ENCODE measurements around the gene MED20. TPM values are rescaled to one million over a fixed set of nuclear protein-coding genes. Genes with fewer than 3 reads are reported as not detected.
A peak's percentile ranks its signal among the peaks of the same experiment; 100 is the strongest.

Gene MED20, protein sequence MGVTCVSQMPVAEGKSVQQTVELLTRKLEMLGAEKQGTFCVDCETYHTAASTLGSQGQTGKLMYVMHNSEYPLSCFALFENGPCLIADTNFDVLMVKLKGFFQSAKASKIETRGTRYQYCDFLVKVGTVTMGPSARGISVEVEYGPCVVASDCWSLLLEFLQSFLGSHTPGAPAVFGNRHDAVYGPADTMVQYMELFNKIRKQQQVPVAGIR
- 18.1 TPM for total RNA-seq
- long read RNA-seq, transcript MED20-201 (4 exons, 2,438 nt), result major isoform, 24 of 24 reads
- long read RNA-seq, partial matches to known transcripts, result 0 of 24 reads
- long read RNA-seq, other reads (novel, unspliced or antisense), result 0 of 24 reads

DNA sequence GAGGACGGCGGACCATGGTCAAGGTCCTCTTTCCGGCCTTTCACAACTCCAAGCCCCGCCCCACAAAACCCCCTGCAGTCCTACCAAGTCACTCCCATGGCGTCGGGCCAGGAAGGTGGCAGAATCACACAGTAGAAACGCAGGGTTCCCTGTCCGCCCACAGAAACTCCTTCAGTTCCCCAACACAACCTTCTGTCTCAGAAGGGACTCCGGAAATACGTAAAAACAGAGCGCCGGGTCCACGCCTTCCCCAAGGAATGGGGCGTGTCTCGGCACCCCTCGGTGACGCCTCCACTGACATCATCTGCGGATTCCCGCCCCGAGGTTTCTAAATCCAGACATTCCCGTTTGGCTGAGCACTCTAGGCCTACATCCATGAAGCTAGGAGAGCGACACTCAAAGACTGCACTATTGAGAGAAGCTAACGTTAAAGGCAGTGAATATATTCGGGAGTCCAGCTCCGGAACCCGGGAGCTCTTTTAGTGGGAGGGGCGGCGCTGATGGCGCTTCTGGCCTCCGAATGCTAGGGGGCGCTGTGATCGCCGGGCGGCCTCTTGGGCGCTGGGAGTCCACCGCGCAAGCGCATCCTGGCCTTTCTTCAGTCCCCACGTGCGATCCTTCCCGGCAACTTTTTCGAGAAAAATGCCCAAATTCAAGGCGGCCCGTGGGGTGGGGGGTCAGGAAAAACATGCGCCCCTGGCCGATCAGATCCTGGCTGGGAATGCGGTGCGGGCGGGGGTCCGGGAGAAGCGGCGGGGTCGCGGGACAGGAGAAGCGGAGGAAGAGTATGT is at the start of gene MED20, which contains the start of gene BYSL:
Gene MED20, minus strand, starts transcription at position 219 of the 791 bp plus-strand sequence. Its CDS starts 121 bp downstream, at position 98.
Gene BYSL, plus strand, starts transcription at position 579 of the 791 bp plus-strand sequence. Its CDS starts 64 bp downstream, at position 643.
- Histone ChIP-seq H3K36me3 (peaks cover 19% of the 10 kb centered on the region), H3K4me1 (peaks cover 66% of the 10 kb centered on the region), H3K27ac (replicated peaks) (peak within 1 kb of the TSS; percentile 100), H3K4me3 (peak within 1 kb of the TSS; percentile 92), H3K9me3 (replicated peaks) (no peaks in the 10 kb centered on the region), H3K27me3 (ENCODE audit: low read depth) (no peaks in the 10 kb centered on the region)
- peak; percentile 90 for DNase-seq
- TF ChIP-seq, protein P1, sequence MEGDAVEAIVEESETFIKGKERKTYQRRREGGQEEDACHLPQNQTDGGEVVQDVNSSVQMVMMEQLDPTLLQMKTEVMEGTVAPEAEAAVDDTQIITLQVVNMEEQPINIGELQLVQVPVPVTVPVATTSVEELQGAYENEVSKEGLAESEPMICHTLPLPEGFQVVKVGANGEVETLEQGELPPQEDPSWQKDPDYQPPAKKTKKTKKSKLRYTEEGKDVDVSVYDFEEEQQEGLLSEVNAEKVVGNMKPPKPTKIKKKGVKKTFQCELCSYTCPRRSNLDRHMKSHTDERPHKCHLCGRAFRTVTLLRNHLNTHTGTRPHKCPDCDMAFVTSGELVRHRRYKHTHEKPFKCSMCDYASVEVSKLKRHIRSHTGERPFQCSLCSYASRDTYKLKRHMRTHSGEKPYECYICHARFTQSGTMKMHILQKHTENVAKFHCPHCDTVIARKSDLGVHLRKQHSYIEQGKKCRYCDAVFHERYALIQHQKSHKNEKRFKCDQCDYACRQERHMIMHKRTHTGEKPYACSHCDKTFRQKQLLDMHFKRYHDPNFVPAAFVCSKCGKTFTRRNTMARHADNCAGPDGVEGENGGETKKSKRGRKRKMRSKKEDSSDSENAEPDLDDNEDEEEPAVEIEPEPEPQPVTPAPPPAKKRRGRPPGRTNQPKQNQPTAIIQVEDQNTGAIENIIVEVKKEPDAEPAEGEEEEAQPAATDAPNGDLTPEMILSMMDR (IDR thresholded peaks at IDR 0.05; ENCODE audit: borderline replicate concordance), result peak; percentile 99
- intact Hi-C loops (cut with micrococcal nuclease), result loop anchor here (10.0 kb wide), 1 partner anchor 126 kb away; no protein-coding TSS in a partner anchor

DNA sequence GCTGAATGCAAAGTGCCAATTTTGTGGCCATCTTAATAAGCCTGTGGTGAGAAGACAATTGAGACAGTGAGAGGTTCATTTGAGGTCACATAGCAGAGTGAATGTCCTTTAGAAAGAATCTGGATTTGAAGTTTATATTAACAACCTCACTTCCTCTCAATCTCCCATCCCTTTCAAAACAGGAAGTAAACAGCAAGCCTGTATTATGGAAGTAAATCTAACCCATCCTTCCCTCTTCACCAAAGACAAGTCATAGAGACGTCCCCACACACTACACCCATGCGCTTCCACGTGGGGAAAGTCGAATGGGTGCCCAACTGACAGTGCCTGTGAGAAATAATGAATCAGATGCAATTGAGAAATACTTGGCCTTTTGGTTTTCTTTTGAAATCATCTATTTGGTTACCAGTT is 49.5 kb upstream of the MED20 start:
- TF ChIP-seq, protein P1 (IDR thresholded peaks at IDR 0.05; ENCODE audit: borderline replicate concordance), result no peak
- no peak for DNase-seq
- H3K27ac ChIP-seq (replicated peaks), result no peak overlapping the region
- H3K4me3 ChIP-seq, result no peak overlapping the region
- no peaks in the 10 kb centered on the region for H3K27me3 ChIP-seq (ENCODE audit: low read depth)
- H3K9me3 ChIP-seq (replicated peaks), result no peaks in the 10 kb centered on the region
- H3K36me3 ChIP-seq, result no peaks in the 10 kb centered on the region
- intact Hi-C loops (cut with micrococcal nuclease), result no loop called here
- H3K4me1 ChIP-seq, result peaks cover 29% of the 10 kb centered on the region

DNA sequence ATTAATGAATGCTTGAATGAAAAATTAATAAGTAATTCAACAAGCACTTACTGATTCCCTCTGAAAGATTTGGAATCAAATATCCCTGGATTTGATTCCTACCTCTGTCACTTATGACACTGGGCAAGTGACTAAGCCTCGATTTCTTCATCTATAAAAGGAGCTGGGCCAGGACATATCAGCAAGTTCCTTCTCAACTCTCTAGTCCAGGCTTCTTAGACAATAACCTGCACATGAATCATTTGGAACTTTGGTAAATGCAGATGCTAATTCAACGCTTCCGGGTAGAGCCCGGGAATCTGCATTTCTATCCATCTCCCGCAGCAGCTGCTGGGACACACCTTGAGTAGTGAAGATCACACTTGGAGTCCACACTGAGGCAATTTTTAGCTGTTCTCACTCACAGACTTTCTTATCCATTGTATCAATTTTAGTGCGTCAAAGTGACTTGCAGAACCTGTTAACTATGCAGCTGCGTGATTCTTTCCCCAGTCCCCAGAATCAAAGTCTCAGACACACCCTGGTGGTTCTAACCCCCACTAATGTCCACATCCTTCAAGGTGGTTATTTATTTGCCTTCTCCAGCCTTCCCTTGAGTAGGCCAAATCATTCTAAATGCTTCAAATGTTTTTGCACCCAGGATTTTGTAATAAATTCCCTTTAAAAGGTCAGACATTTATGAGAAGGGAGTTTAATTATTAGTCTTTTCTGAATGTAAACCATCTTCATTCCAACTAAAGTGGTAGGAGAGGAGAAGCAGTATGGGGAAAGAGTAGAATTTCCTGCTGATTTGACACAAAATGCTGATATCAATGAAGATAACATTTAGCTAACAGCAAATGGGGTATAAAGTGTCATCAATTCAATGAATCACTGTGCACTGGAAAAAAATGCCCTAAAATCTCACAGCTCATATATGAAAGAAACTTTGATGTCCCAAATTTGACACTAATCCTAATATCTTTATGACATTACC is 46.7 kb upstream of the MED20 start:
- Histone ChIP-seq H3K9me3 (replicated peaks) (no peaks in the 10 kb centered on the region), H3K4me1 (peaks cover 22% of the 10 kb centered on the region), H3K27me3 (ENCODE audit: low read depth) (no peaks in the 10 kb centered on the region), H3K36me3 (no peaks in the 10 kb centered on the region), H3K27ac (replicated peaks) (no peak overlapping the region), H3K4me3 (no peak overlapping the region)
- TF ChIP-seq, protein P1 (IDR thresholded peaks at IDR 0.05; ENCODE audit: borderline replicate concordance), result no peak
- no peak for DNase-seq
- intact Hi-C loops (cut with micrococcal nuclease), result no loop called here

DNA sequence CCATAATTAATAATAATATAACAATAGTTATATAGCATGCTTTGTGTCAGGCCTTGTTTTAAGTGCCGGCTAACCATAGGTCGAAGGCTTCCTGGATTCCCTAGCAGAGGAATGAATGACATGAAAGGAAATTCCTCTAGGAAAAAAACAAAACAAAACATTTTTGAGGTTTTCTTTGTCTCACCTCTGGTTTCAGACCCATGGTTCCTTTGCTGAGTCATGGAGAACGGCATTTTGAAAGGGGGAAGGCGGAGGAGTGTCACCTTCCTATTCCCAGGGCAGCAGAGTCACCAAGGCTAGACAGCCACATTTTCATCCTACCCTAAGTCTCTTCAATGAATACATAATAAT is 46.0 kb upstream of the MED20 start:
- Histone ChIP-seq H3K27me3 (ENCODE audit: low read depth) (no peaks in the 10 kb centered on the region), H3K9me3 (replicated peaks) (no peaks in the 10 kb centered on the region), H3K4me1 (peaks cover 20% of the 10 kb centered on the region), H3K4me3 (no peak overlapping the region), H3K36me3 (no peaks in the 10 kb centered on the region), H3K27ac (replicated peaks) (no peak overlapping the region)
- intact Hi-C loops (cut with micrococcal nuclease), result no loop called here
- TF ChIP-seq, protein P1 (IDR thresholded peaks at IDR 0.05; ENCODE audit: borderline replicate concordance), result no peak
- DNase-seq, result no peak
